ENCODE data around the gene ZNF41. TPM values are rescaled to one million over a fixed set of nuclear protein-coding genes. Genes with fewer than 3 reads are reported as not detected.

The ZNF41 gene
- total RNA-seq, 1 experiment from 2014 or later = 2.5 TPM

GRCh38 chrX:47480576-47480975, 2.4 kb downstream of the ZNF41 start:
- no peak overlapping the region for H3K18ac ChIP-seq (ENCODE audit: insufficient read length, low read depth, low read length)
- no peak overlapping the region for H2BK5ac ChIP-seq (ENCODE audit: insufficient read length, low read length)
- DNase-seq = no peak
- H4K5ac ChIP-seq (ENCODE audit: insufficient read length, low read depth, low read length) = no peak overlapping the region
- H2BK15ac ChIP-seq (ENCODE audit: low read depth, low read length) = no peak overlapping the region
- no peaks in the 10 kb centered on the region for H4K20me1 ChIP-seq (ENCODE audit: control insufficient read depth, insufficient read depth, insufficient read length)
- H3T11ph ChIP-seq (ENCODE audit: low read length) = no peak overlapping the region
- Mint-ChIP-seq H3K27ac (no peak overlapping the region), H3K27me3 (ENCODE audit: low read depth) (no peaks in the 10 kb centered on the region; the same call in 1 of the 2 replicates), H3K4me3 (no peak overlapping the region; a peak in 2 of 5 replicates), H3K4me1 (peaks cover 10 to 13% of the 10 kb centered on the region in 2 experiments), H3K9me3 (peaks cover 66 to 80% of the 10 kb centered on the region in 2 experiments), H3K36me3 (ENCODE audit: insufficient read depth in 1 of 3, low read depth in 3 of 3) (peaks cover 0 to 9% (median 7%) of the 10 kb centered on the region in 3 experiments; a peak in 5 of 7 replicates)
- H2BK120ac ChIP-seq (ENCODE audit: low read depth, low read length, poor library complexity, severe bottlenecking) = no peak overlapping the region
- H3K27me3 ChIP-seq (ENCODE audit: insufficient read depth, low read length) = no peaks in the 10 kb centered on the region
- H3K23me2 ChIP-seq (ENCODE audit: insufficient read length, low read depth, low read length, poor library complexity, severe bottlenecking) = peaks cover 8% of the 10 kb centered on the region
- H3K9ac ChIP-seq (ENCODE audit: extremely low read depth, insufficient read length, low read length) = no peak overlapping the region
- no peaks in the 10 kb centered on the region for H3K79me1 ChIP-seq (ENCODE audit: insufficient read depth, low read depth, low read length, poor library complexity, severe bottlenecking)
- H3K14ac ChIP-seq (ENCODE audit: insufficient read depth, low read length) = no peak overlapping the region
- H3K79me2 ChIP-seq (ENCODE audit: insufficient read depth, low read length) = no peaks in the 10 kb centered on the region
- no peak overlapping the region for H4K91ac ChIP-seq (ENCODE audit: insufficient read length, low read depth, low read length)
- no peak overlapping the region for H2AFZ ChIP-seq (ENCODE audit: low read length)
- H3K56ac ChIP-seq (ENCODE audit: insufficient read length, low read depth, low read length) = no peak overlapping the region
- TF ChIP-seq, protein P1, sequence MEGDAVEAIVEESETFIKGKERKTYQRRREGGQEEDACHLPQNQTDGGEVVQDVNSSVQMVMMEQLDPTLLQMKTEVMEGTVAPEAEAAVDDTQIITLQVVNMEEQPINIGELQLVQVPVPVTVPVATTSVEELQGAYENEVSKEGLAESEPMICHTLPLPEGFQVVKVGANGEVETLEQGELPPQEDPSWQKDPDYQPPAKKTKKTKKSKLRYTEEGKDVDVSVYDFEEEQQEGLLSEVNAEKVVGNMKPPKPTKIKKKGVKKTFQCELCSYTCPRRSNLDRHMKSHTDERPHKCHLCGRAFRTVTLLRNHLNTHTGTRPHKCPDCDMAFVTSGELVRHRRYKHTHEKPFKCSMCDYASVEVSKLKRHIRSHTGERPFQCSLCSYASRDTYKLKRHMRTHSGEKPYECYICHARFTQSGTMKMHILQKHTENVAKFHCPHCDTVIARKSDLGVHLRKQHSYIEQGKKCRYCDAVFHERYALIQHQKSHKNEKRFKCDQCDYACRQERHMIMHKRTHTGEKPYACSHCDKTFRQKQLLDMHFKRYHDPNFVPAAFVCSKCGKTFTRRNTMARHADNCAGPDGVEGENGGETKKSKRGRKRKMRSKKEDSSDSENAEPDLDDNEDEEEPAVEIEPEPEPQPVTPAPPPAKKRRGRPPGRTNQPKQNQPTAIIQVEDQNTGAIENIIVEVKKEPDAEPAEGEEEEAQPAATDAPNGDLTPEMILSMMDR (conservative IDR thresholded peaks at IDR 0.05) = no peak
- WGBS (ENCODE audit: extremely low coverage, insufficient read length, low lambda C conversion rate) = no CpG with 5 or more reads among the region's 2 CpGs
- H3K27ac ChIP-seq (ENCODE audit: insufficient read length, low read depth, low read length) = no peak overlapping the region
- no peak overlapping the region for H3K23ac ChIP-seq (ENCODE audit: insufficient read length, low read depth, low read length)
- no peak overlapping the region for H3K4ac ChIP-seq (ENCODE audit: low read depth, low read length)
- H2BK12ac ChIP-seq (ENCODE audit: insufficient read length, low read depth, low read length) = no peak overlapping the region
- H2BK20ac ChIP-seq (ENCODE audit: low read depth, low read length, poor library complexity, severe bottlenecking) = no peak overlapping the region
- no peak overlapping the region for H3K4me2 ChIP-seq (ENCODE audit: insufficient read depth, insufficient read length, low read length)
- H3K9me3 ChIP-seq (ENCODE audit: control insufficient read depth, low read depth, low read length) = peaks cover 19% of the 10 kb centered on the region
- no peak overlapping the region for H4K8ac ChIP-seq (replicated peaks; ENCODE audit: insufficient read length, low read depth, low read length)
- no peak overlapping the region for H2AK5ac ChIP-seq (ENCODE audit: insufficient read length, low read length)
- H3K4me1 ChIP-seq (ENCODE audit: insufficient read depth, low read length) = no peaks in the 10 kb centered on the region
